NB4 (cell line): ENCODE data around the gene STAC3.

ENCODE experiments used
- CTCF ChIP-seq: IDR thresholded peaks from one replicate; pipeline ENCODE4 v1.5.1; 2012; ENCODE audit warnings: low read depth, low read length
- POLR2A ChIP-seq: IDR thresholded peaks from 2 replicates; pipeline ENCODE4 v1.6.1; 2011; ENCODE audit warnings: mild to moderate bottlenecking; ENCODE audit not compliant: insufficient read length; ENCODE audit errors: extremely low read depth

GRCh38 chr12:57268264-57268663 lies 17.3 kb upstream of the STAC3 start:
- TF ChIP-seq POLR2A (no peak), CTCF (no peak)
